HEK293 (cell line): ENCODE data around the gene JMJD6.

Source experiments
- CTCF ChIA-PET: fragments of 350-600 bp; formaldehyde crosslinking; extraction: SDS; loops from one replicate; lab custom pipeline; 2021; ENCODE audit warnings: antibody characterized with exemption; lab: Yijun Ruan, JAX
- POLR2A ChIA-PET: fragments of 300-600 bp; formaldehyde crosslinking; extraction: SDS; loops from one replicate; lab custom pipeline; 2020; ENCODE audit warnings: antibody characterized with exemption, inconsistent platforms; lab: Yijun Ruan, JAX
- H3K27ac ChIP-seq: fragments of 200-500 bp; sonication (Bioruptor generic); 2 replicates; pipeline ENCODE4 v1.5.1; 2014; ENCODE audit warnings: low read depth, low read length, control low read depth, inconsistent platforms; ENCODE audit errors: extremely low read depth
- H3K36me3 ChIP-seq, 2 experiments: fragments of 200-500 bp in 1 of 2; sonication (Bioruptor generic) in 1 of 2; 1 replicate in 1 of 2; 2 replicates in 1 of 2; pipeline ENCODE4 v1.5.1; 2014 to 2017; ENCODE audit warnings: inconsistent platforms in 2 of 2, low read length in 2 of 2; ENCODE audit not compliant: control insufficient read depth in 2 of 2, insufficient read depth in 1 of 2
- H3K4me1 ChIP-seq: fragments of 200-500 bp; sonication (Bioruptor generic); 2 replicates; pipeline ENCODE4 v1.5.1; 2014; ENCODE audit warnings: mild to moderate bottlenecking, low read length, inconsistent platforms; ENCODE audit not compliant: control insufficient read depth, insufficient read depth
- H3K4me3 ChIP-seq: 2 replicates; pipeline ENCODE4 v1.5.1; 2011; ENCODE audit warnings: low read depth, mild to moderate bottlenecking, control low read depth, low read length, moderate library complexity
- H3K9me3 ChIP-seq: fragments of 200-500 bp; sonication (Bioruptor generic); 2 replicates; pipeline ENCODE4 v1.5.1; 2014; ENCODE audit warnings: low read depth, low read length, inconsistent platforms; ENCODE audit not compliant: control insufficient read depth, insufficient read depth
- CTCF ChIP-seq: fragments of 450-650 bp; formaldehyde crosslinking; IDR thresholded peaks from 2 replicates; pipeline ENCODE4 v1.5.1; 2016; ENCODE audit warnings: missing biosample characterization, missing genetic modification characterization
- FEZF1 ChIP-seq: fragments of 450-650 bp; formaldehyde crosslinking; IDR thresholded peaks from 2 replicates; pipeline ENCODE4 v1.5.1; 2016; ENCODE audit warnings: missing biosample characterization, missing genetic modification characterization
- HOXA7 ChIP-seq: sonication (generic); formaldehyde crosslinking; IDR thresholded peaks from 2 replicates; pipeline ENCODE4 v1.8.1; 2022; ENCODE audit warnings: missing genetic modification reagents, borderline replicate concordance
- KLF10 ChIP-seq: fragments of 450-650 bp; IDR thresholded peaks from 2 replicates; pipeline ENCODE4 v1.5.1; 2018; ENCODE audit warnings: missing biosample characterization, mild to moderate bottlenecking, missing genetic modification characterization
- MYNN ChIP-seq: fragments of 450-650 bp; formaldehyde crosslinking; IDR thresholded peaks from 2 replicates; pipeline ENCODE4 v1.5.1; 2016; ENCODE audit warnings: missing biosample characterization, missing genetic modification characterization, borderline replicate concordance
- PRDM1 ChIP-seq: fragments of 450-650 bp; formaldehyde crosslinking; IDR thresholded peaks from 2 replicates; pipeline ENCODE4; 2016; ENCODE audit warnings: missing biosample characterization, missing genetic modification characterization
- PRDM10 ChIP-seq: fragments of 450-650 bp; formaldehyde crosslinking; IDR thresholded peaks from 2 replicates; pipeline ENCODE4 v1.5.1; 2016; ENCODE audit warnings: missing biosample characterization, missing genetic modification characterization
- ZBTB17 ChIP-seq: fragments of 450-650 bp; formaldehyde crosslinking; IDR thresholded peaks from 2 replicates; pipeline ENCODE4 v1.5.1; 2016; ENCODE audit warnings: missing biosample characterization, missing genetic modification characterization
- ZBTB48 ChIP-seq: fragments of 450-650 bp; formaldehyde crosslinking; IDR thresholded peaks from 2 replicates; pipeline ENCODE4 v1.5.1; 2016; ENCODE audit warnings: missing biosample characterization, missing genetic modification characterization
- ZNF121 ChIP-seq: fragments of 450-650 bp; formaldehyde crosslinking; IDR thresholded peaks from 2 replicates; pipeline ENCODE4 v1.5.1; 2016; ENCODE audit warnings: missing biosample characterization, missing genetic modification characterization
- ZNF169 ChIP-seq: fragments of 450-650 bp; formaldehyde crosslinking; IDR thresholded peaks from 2 replicates; pipeline ENCODE4 v1.5.1; 2016; ENCODE audit warnings: missing biosample characterization, missing genetic modification characterization
- ZNF175 ChIP-seq: fragments of 450-650 bp; formaldehyde crosslinking; IDR thresholded peaks from 2 replicates; pipeline ENCODE4 v1.5.1; 2016; ENCODE audit warnings: missing biosample characterization, missing genetic modification characterization
- ZNF2 ChIP-seq: fragments of 450-650 bp; formaldehyde crosslinking; IDR thresholded peaks from 2 replicates; pipeline ENCODE4 v1.5.1; 2016; ENCODE audit warnings: missing biosample characterization, missing genetic modification characterization
- ZNF404 ChIP-seq: fragments of 450-650 bp; formaldehyde crosslinking; IDR thresholded peaks from 2 replicates; pipeline ENCODE4 v1.5.1; 2017; ENCODE audit warnings: missing biosample characterization, missing genetic modification characterization
- ZNF654 ChIP-seq: fragments of 450-650 bp; formaldehyde crosslinking; IDR thresholded peaks from 2 replicates; pipeline ENCODE4 v1.5.1; 2016; ENCODE audit warnings: low read depth, missing biosample characterization, missing genetic modification characterization
- ZNF660 ChIP-seq: fragments of 450-650 bp; IDR thresholded peaks from 2 replicates; pipeline ENCODE4 v1.5.1; 2018; ENCODE audit warnings: missing biosample characterization, mild to moderate bottlenecking, missing genetic modification characterization
- ZNF837 ChIP-seq: fragments of 450-650 bp; formaldehyde crosslinking; IDR thresholded peaks from 2 replicates; pipeline ENCODE4 v1.5.1; 2016; ENCODE audit warnings: missing biosample characterization, missing genetic modification characterization
- TF ChIP-seq, protein P1 (sequence below): fragments of 450-650 bp; formaldehyde crosslinking; IDR thresholded peaks from 2 replicates; pipeline ENCODE4 v1.5.1; 2016; ENCODE audit warnings: missing biosample characterization, missing genetic modification characterization
- TF ChIP-seq, protein P2 (sequence below): fragments of 450-650 bp; formaldehyde crosslinking; IDR thresholded peaks from 2 replicates; pipeline ENCODE4 v1.5.1; 2016; ENCODE audit warnings: missing biosample characterization, missing genetic modification characterization
- TF ChIP-seq, protein P3 (sequence below): fragments of 450-650 bp; formaldehyde crosslinking; IDR thresholded peaks from 2 replicates; pipeline ENCODE4 v1.5.1; 2016; ENCODE audit warnings: missing biosample characterization, missing genetic modification characterization

JMJD6 gene

GRCh38 chr17:76714822-76715495 is 11.4 kb downstream of the JMJD6 start:
- CTCF ChIA-PET = interaction anchor here (0.5 to 9.8 kb wide), 25 partner anchors 11 to 570 kb away, joined by 3 to 175 read pairs (median 7); partner anchors contain the start of genes JMJD6, METTL23, PRCD and ST6GALNAC1
- TF ChIP-seq ZBTB17 (tag by site-specific recombination) (no peak), KLF10 (tag by site-specific recombination) (peak; percentile 21; the same call in 1 of the 2 replicates), FEZF1 (tag by site-specific recombination) (peak; percentile 49), PRDM1 (tag by site-specific recombination) (0 out of 2 replicates have a peak, but pooled peaks have one; percentile 33), ZNF169 (tag by site-specific recombination) (no peak), ZNF121 (tag by site-specific recombination) (0 out of 2 replicates have a peak, but pooled peaks have one; percentile 42), ZNF175 (tag by site-specific recombination) (no peak), ZNF837 (tag by site-specific recombination) (no peak), ZNF654 (tag by site-specific recombination) (peak; percentile 60), CTCF (tag by site-specific recombination) (peak; percentile 66; the same call in 1 of the 2 replicates), ZNF2 (tag by site-specific recombination) (peak; percentile 60)
- TF ChIP-seq, all 188 proteins: peak for 7
- Histone ChIP-seq H3K36me3 (peaks cover 32 to 67% of the 10 kb centered on the region in 2 experiments), H3K9me3 (no peaks in the 10 kb centered on the region), H3K27ac (no peak overlapping the region), H3K4me3 (no peak overlapping the region), H3K4me1 (peaks cover 35% of the 10 kb centered on the region)
- POLR2A ChIA-PET = interaction anchor here (0.5 to 1.1 kb wide), 2 partner anchors 10 to 44 kb away, joined by 3 to 6 read pairs; no protein-coding TSS in a partner anchor

GRCh38 chr17:76714336-76714735 is 12.1 kb downstream of the JMJD6 start:
- POLR2A ChIA-PET = interaction anchor here (0.9 to 2.1 kb wide), 4 partner anchors 13 to 128 kb away, joined by 3 to 8 read pairs (median 4); partner anchors contain the start of genes SRSF2 and ST6GALNAC2
- Histone ChIP-seq H3K9me3 (no peaks in the 10 kb centered on the region), H3K4me1 (peaks cover 40% of the 10 kb centered on the region), H3K36me3 (peaks cover 26 to 61% of the 10 kb centered on the region in 2 experiments; a peak in 2 of 3 replicates), H3K27ac (no peak overlapping the region), H3K4me3 (no peak overlapping the region)
- CTCF ChIA-PET = interaction anchor here (0.6 to 9.8 kb wide), 27 partner anchors 11 to 342 kb away, joined by 3 to 175 read pairs (median 5); partner anchors contain the start of genes JMJD6, METTL23, PRCD and ST6GALNAC1
- TF ChIP-seq ZNF404 (tag by site-specific recombination) = no peak
- no peak for TF ChIP-seq PRDM10
- TF ChIP-seq HOXA7 (CRISPR knock-in tag) = no peak
- no peak for TF ChIP-seq MYNN
- TF ChIP-seq, protein P1, sequence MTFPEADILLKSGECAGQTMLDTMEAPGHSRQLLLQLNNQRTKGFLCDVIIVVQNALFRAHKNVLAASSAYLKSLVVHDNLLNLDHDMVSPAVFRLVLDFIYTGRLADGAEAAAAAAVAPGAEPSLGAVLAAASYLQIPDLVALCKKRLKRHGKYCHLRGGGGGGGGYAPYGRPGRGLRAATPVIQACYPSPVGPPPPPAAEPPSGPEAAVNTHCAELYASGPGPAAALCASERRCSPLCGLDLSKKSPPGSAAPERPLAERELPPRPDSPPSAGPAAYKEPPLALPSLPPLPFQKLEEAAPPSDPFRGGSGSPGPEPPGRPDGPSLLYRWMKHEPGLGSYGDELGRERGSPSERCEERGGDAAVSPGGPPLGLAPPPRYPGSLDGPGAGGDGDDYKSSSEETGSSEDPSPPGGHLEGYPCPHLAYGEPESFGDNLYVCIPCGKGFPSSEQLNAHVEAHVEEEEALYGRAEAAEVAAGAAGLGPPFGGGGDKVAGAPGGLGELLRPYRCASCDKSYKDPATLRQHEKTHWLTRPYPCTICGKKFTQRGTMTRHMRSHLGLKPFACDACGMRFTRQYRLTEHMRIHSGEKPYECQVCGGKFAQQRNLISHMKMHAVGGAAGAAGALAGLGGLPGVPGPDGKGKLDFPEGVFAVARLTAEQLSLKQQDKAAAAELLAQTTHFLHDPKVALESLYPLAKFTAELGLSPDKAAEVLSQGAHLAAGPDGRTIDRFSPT (tag by site-specific recombination) = no peak
- TF ChIP-seq ZBTB48 (tag by site-specific recombination) = no peak
- no peak for TF ChIP-seq ZNF660 (tag by site-specific recombination)
- TF ChIP-seq, protein P2, sequence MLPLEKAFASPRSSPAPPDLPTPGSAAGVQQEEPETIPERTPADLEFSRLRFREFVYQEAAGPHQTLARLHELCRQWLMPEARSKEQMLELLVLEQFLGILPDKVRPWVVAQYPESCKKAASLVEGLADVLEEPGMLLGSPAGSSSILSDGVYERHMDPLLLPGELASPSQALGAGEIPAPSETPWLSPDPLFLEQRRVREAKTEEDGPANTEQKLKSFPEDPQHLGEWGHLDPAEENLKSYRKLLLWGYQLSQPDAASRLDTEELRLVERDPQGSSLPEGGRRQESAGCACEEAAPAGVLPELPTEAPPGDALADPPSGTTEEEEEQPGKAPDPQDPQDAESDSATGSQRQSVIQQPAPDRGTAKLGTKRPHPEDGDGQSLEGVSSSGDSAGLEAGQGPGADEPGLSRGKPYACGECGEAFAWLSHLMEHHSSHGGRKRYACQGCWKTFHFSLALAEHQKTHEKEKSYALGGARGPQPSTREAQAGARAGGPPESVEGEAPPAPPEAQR (tag by site-specific recombination) = no peak
- TF ChIP-seq, protein P3, sequence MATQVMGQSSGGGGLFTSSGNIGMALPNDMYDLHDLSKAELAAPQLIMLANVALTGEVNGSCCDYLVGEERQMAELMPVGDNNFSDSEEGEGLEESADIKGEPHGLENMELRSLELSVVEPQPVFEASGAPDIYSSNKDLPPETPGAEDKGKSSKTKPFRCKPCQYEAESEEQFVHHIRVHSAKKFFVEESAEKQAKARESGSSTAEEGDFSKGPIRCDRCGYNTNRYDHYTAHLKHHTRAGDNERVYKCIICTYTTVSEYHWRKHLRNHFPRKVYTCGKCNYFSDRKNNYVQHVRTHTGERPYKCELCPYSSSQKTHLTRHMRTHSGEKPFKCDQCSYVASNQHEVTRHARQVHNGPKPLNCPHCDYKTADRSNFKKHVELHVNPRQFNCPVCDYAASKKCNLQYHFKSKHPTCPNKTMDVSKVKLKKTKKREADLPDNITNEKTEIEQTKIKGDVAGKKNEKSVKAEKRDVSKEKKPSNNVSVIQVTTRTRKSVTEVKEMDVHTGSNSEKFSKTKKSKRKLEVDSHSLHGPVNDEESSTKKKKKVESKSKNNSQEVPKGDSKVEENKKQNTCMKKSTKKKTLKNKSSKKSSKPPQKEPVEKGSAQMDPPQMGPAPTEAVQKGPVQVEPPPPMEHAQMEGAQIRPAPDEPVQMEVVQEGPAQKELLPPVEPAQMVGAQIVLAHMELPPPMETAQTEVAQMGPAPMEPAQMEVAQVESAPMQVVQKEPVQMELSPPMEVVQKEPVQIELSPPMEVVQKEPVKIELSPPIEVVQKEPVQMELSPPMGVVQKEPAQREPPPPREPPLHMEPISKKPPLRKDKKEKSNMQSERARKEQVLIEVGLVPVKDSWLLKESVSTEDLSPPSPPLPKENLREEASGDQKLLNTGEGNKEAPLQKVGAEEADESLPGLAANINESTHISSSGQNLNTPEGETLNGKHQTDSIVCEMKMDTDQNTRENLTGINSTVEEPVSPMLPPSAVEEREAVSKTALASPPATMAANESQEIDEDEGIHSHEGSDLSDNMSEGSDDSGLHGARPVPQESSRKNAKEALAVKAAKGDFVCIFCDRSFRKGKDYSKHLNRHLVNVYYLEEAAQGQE = no peak
